Fibroblast of villous mesenchyme (primary cell): ENCODE results near the gene EIF5AL1. TPM values are rescaled to one million over a fixed set of nuclear protein-coding genes. Genes with fewer than 3 reads are reported as not detected.

Experiments
- DNase-seq: peaks from one replicate; pipeline ENCODE4 v3.0.0-alpha.2; 2010; ENCODE audit warnings: low read depth
- H3K4me3 ChIP-seq: 2 replicates; pipeline ENCODE4 v1.5.1; 2011; ENCODE audit warnings: low read depth, mild to moderate bottlenecking, low read length
- total RNA-seq: library from RNA; depleted of rRNA; stranded (reverse); fragments of >200 nt; gene quantifications from 2 replicates; pipeline ENCODE4 v1.2.3, GENCODE V29; 2012
- TF ChIP-seq, protein P1 (sequence below): IDR thresholded peaks from 2 replicates; pipeline ENCODE4 v1.5.1; 2012; ENCODE audit warnings: low read depth, mild to moderate bottlenecking, low read length; ENCODE audit not compliant: insufficient read depth

Gene EIF5AL1
- total RNA-seq, 1 donor, result 0.86 TPM

- TF ChIP-seq, protein P1, sequence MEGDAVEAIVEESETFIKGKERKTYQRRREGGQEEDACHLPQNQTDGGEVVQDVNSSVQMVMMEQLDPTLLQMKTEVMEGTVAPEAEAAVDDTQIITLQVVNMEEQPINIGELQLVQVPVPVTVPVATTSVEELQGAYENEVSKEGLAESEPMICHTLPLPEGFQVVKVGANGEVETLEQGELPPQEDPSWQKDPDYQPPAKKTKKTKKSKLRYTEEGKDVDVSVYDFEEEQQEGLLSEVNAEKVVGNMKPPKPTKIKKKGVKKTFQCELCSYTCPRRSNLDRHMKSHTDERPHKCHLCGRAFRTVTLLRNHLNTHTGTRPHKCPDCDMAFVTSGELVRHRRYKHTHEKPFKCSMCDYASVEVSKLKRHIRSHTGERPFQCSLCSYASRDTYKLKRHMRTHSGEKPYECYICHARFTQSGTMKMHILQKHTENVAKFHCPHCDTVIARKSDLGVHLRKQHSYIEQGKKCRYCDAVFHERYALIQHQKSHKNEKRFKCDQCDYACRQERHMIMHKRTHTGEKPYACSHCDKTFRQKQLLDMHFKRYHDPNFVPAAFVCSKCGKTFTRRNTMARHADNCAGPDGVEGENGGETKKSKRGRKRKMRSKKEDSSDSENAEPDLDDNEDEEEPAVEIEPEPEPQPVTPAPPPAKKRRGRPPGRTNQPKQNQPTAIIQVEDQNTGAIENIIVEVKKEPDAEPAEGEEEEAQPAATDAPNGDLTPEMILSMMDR, result no peak
- DNase-seq, result no peak
- no peak overlapping the region for H3K4me3 ChIP-seq
Observed at GRCh38 chr10:79471776-79472175, 40.6 kb upstream of the EIF5AL1 start.

DNA sequence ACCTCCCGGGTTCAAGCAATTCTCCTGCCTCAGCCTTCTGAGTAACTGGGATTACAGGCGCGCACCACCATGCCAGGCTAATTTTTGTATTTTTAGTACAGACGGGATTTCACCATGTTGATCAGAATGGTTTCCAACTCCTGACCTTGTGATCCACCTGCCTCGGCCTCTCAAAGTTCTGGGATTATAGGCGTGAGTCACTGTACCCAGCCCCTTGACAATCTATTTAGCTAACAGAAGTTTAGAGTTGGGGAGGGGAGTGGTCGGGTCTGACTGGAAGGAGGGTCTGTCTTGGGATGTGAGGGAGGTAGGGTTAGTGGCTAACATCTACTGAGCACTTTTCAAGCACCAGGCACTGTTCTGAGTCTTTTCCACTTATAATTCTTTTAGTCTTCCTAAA is 39.9 kb upstream of the EIF5AL1 start:
- TF ChIP-seq, protein P1, result no peak
- no peak overlapping the region for H3K4me3 ChIP-seq
- DNase-seq, result no peak

DNA sequence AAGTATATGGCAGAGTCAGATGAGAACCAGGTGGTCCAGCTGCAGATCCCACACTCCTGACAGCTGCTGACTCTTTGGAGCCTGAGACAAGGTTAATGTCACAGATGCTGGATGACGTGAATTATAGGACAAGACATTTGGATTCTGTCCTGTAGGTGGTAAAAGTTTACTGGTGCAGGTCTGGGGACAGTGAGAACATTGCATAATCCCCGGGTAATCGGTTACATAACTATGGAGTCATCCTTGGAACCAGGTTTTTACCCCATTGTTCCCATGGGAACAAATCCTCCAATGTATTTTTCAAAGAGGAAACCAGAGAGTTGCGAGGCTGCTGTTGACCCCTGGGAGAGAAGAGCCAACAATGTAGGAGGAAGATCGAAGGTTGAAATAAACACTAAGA is 39.4 kb upstream of the EIF5AL1 start:
- TF ChIP-seq, protein P1, result no peak
- DNase-seq, result peak; percentile 80
- H3K4me3 ChIP-seq, result no peak overlapping the region

- H3K4me3 ChIP-seq, result no peak overlapping the region
- DNase-seq, result no peak
- TF ChIP-seq, protein P1, result no peak
Observed at GRCh38 chr10:79473496-79474095, 38.7 kb upstream of the EIF5AL1 start.

GRCh38 chr10:79475119-79475653 is 37.1 kb upstream of the EIF5AL1 start:
- H3K4me3 ChIP-seq, result no peak overlapping the region
- DNase-seq, result no peak
- TF ChIP-seq, protein P1, result no peak

DNA sequence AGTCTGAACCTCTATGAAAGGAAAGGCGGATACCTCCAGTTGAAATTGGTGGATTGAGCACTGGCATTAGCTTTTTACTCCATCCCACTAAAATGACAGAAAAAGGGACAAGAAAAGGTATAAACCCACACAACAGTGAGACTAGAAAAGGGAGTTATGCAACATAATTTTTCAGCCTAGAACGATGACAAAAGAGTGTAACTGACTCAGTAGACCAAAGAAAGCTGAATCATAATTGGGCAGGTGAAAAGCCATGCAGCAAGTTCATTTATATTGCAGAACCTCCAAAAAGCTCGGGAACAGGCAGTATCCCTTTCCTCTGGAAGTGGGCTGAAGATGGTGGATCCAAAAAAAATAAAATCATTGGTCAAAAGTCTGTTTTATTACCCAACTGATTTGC is 36.5 kb upstream of the EIF5AL1 start:
- DNase-seq, result no peak
- H3K4me3 ChIP-seq, result no peak overlapping the region
- TF ChIP-seq, protein P1, result no peak

DNA sequence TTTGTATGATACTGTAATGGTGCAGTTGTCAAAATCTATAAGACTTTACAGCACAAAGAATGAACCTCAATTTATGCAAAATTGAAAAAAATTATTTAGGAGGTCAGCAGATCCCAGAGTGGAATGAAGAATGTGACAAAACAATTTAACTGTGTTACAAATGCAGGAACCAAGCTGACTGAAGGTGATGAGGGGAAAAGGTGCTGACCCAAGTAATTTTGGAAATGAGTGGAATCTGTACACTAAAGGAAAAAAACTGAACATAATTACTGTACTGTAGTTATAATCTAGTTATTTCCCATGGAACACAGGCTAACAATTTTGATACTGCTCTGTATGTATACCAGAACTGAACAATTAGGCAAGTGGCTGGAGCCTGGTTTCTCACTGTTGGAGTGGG is 35.7 kb upstream of the EIF5AL1 start:
- H3K4me3 ChIP-seq, result no peak overlapping the region
- no peak for DNase-seq
- TF ChIP-seq, protein P1, result no peak
